ENCODE measurements around the gene ZFP3. TPM values are rescaled to one million over a fixed set of nuclear protein-coding genes. Genes with fewer than 3 reads are reported as not detected.

The ZFP3 gene
- total RNA-seq, 3 donors from 2014 or later = 8.0 to 11.2 (median 10.8) TPM

Other genes starting within 250 kb of the ZFP3 start
- gene MINK1, start 245.1 kb upstream of the ZFP3 start, total RNA-seq = 100 to 1,000 TPM; 140 to 227 (median 170) TPM
- gene C17orf107, start 178.9 kb upstream of the ZFP3 start, total RNA-seq = 1 to 10 TPM in 1 of 3 donors, under 1 TPM in 2; 0.52 to 2.6 (median 0.80) TPM
- 1 to 10 TPM in 1 of 3 donors, under 1 TPM in 1, not detected in 1; 0.24 to 1.3 TPM for gene CHRNE, start 175.4 kb upstream of the ZFP3 start, total RNA-seq
- gene GP1BA, start 146.2 kb upstream of the ZFP3 start, total RNA-seq = not detected
- 10 to 100 TPM; 68.4 to 87.2 (median 72.8) TPM for gene SLC25A11, start 138.4 kb upstream of the ZFP3 start, total RNA-seq
- 100 to 1,000 TPM in 2 of 3 donors, 10 to 100 TPM in 1; 90.8 to 118 (median 114) TPM for gene RNF167, start 138.2 kb upstream of the ZFP3 start, total RNA-seq
- gene PFN1, start 129.9 kb upstream of the ZFP3 start, total RNA-seq = 100 to 1,000 TPM; 605 to 825 (median 723) TPM
- gene ENO3, start 127.3 kb upstream of the ZFP3 start, total RNA-seq = 10 to 100 TPM in 2 of 3 donors, 1 to 10 TPM in 1; 8.6 to 12.4 (median 10.1) TPM
- 10 to 100 TPM; 41.3 to 54.0 (median 51.7) TPM for gene SPAG7, start 110.7 kb upstream of the ZFP3 start, total RNA-seq
- gene CAMTA2, start 90.8 kb upstream of the ZFP3 start, total RNA-seq = 10 to 100 TPM; 56.6 to 71.7 (median 57.1) TPM
- 1 to 10 TPM; 1.8 to 4.5 (median 3.5) TPM for gene INCA1, start 80.9 kb upstream of the ZFP3 start, total RNA-seq
- 100 to 1,000 TPM; 219 to 286 (median 273) TPM for gene KIF1C, start 80.5 kb upstream of the ZFP3 start, total RNA-seq
- 1 to 10 TPM; 3.0 to 5.3 (median 3.6) TPM for gene SLC52A1, start 43.0 kb upstream of the ZFP3 start, total RNA-seq
- 10 to 100 TPM in 1 of 3 donors, 1 to 10 TPM in 2; 8.2 to 12.1 (median 8.4) TPM for gene ZNF232, start 33.4 kb downstream of the ZFP3 start, total RNA-seq
- under 1 TPM in 2 of 3 donors, not detected in 1; 0.09 to 0.10 TPM for gene USP6, start 37.6 kb downstream of the ZFP3 start, total RNA-seq
- gene ZNF594, start 113.4 kb downstream of the ZFP3 start, total RNA-seq = 10 to 100 TPM in 1 of 3 donors, 1 to 10 TPM in 2; 4.7 to 10.9 (median 6.5) TPM
- gene SCIMP, start 156.4 kb downstream of the ZFP3 start, total RNA-seq = 1 to 10 TPM; 1.1 to 3.0 (median 2.8) TPM
- gene RABEP1, start 203.8 kb downstream of the ZFP3 start, total RNA-seq = 10 to 100 TPM; 24.9 to 53.4 (median 30.7) TPM